DND-41 (cell line): ENCODE results near the gene VPS54.

Experiments
- CTCF ChIP-seq: IDR thresholded peaks from 2 replicates; pipeline ENCODE4 v1.5.1; 2012; ENCODE audit warnings: borderline replicate concordance, low read length, moderate library complexity, mild to moderate bottlenecking; ENCODE audit not compliant: poor library complexity, severe bottlenecking; ENCODE audit errors: extremely low read depth
- EZH2 ChIP-seq: IDR thresholded peaks from 3 replicates; pipeline ENCODE4 v1.6.1; 2012; ENCODE audit warnings: borderline replicate concordance, low read depth, mild to moderate bottlenecking, moderate library complexity, low read length, inconsistent platforms; ENCODE audit not compliant: severe bottlenecking

GRCh38 chr2:63893163-63893562 lies 126.1 kb downstream of the VPS54 start:
- TF ChIP-seq CTCF (no peak), EZH2 (no peak)
